GM18507 (cell line): Measurements from ENCODE around the gene ATOX1.
"Not testable (repeated sequence)": the region's sequence is repeated elsewhere in the genome, so short reads cannot be mapped to it uniquely, and the experiment has no call there.

ENCODE experiments used
- DNase-seq: peaks from one replicate; pipeline ENCODE4 v3.0.0; 2011; ENCODE audit warnings: low read depth; ENCODE audit not compliant: insufficient read length; ENCODE audit errors: extremely low spot score
- FAIRE-seq: peaks from 2 replicates; lab custom pipeline; 2011; peaks lifted over from hg19 to GRCh38; lab: Jason Lieb, UNC

The ATOX1 gene

GRCh38 chr5:151758430-151759241 lies at the start of gene ATOX1:
ATOX1 (minus strand) TSS chr5:151758631; CDS start chr5:151758551, 80 bp downstream.
- peak; percentile 92 for DNase-seq
- peak; percentile 87 for FAIRE-seq

GRCh38 chr5:151805414-151806223 lies 47.2 kb upstream of the ATOX1 start:
- DNase-seq (no peak), FAIRE-seq (peak; percentile 26)

GRCh38 chr5:151800532-151800931 lies 42.1 kb upstream of the ATOX1 start:
- no peak for DNase-seq
- FAIRE-seq: no peak

GRCh38 chr5:151799407-151799806 lies 41.0 kb upstream of the ATOX1 start:
- DNase-seq (no peak), FAIRE-seq (no peak)

- FAIRE-seq: no peak
- no peak for DNase-seq
Observed at GRCh38 chr5:151798674-151799073, 40.2 kb upstream of the ATOX1 start.

GRCh38 chr5:151795426-151795825 lies 37.0 kb upstream of the ATOX1 start:
- FAIRE-seq (no peak), DNase-seq (no peak)

GRCh38 chr5:151793358-151793757 lies 34.9 kb upstream of the ATOX1 start:
- FAIRE-seq (no peak), DNase-seq (no peak)

- DNase-seq (no peak), FAIRE-seq (no peak)
Observed at GRCh38 chr5:151787817-151788216, 29.4 kb upstream of the ATOX1 start.

GRCh38 chr5:151786468-151786867 lies 28.0 kb upstream of the ATOX1 start:
- DNase-seq: no peak
- FAIRE-seq: no peak

GRCh38 chr5:151784141-151784540 lies 25.7 kb upstream of the ATOX1 start:
- DNase-seq (no peak), FAIRE-seq (no peak)

GRCh38 chr5:151783664-151784063 lies 25.2 kb upstream of the ATOX1 start:
- not testable (repeated sequence) for DNase-seq, FAIRE-seq

GRCh38 chr5:151781201-151781600 lies 22.8 kb upstream of the ATOX1 start:
- FAIRE-seq (no peak), DNase-seq (no peak)

GRCh38 chr5:151780348-151780747 lies 21.9 kb upstream of the ATOX1 start:
- DNase-seq (no peak), FAIRE-seq (no peak)

GRCh38 chr5:151779531-151780125 lies 21.2 kb upstream of the ATOX1 start:
- DNase-seq (no peak), FAIRE-seq (peak; percentile 64)

GRCh38 chr5:151775025-151775606 lies 16.7 kb upstream of the ATOX1 start:
- DNase-seq (no peak), FAIRE-seq (no peak)

GRCh38 chr5:151773951-151774350 lies 15.5 kb upstream of the ATOX1 start:
- FAIRE-seq: no peak

GRCh38 chr5:151772846-151773561 lies 14.6 kb upstream of the ATOX1 start:
- DNase-seq (no peak), FAIRE-seq (peak; percentile 51)

More at GRCh38 chr5:151773951-151774350, 15.5 kb upstream of the ATOX1 start:
- DNase-seq: no peak

GRCh38 chr5:151772029-151772845 lies 13.8 kb upstream of the ATOX1 start:
- DNase-seq (no peak), FAIRE-seq (peak; percentile 58)
